Neuronal stem cell (in vitro differentiated cells): Measurements from ENCODE around the gene LSP1.

Experiments used
- DNase-seq: peaks from one replicate; pipeline ENCODE4 v3.0.0-alpha.2; 2013; ENCODE audit warnings: low spot score
- H2AFZ ChIP-seq: one replicate; pipeline ENCODE4 v1.6.1; 2013; ENCODE audit warnings: mild to moderate bottlenecking, low read length, inconsistent platforms
- H2AK5ac ChIP-seq: 2 replicates; pipeline ENCODE4 v1.6.1; 2013; ENCODE audit warnings: low read depth, mild to moderate bottlenecking, inconsistent platforms, low read length, moderate library complexity, mixed read lengths
- H2BK120ac ChIP-seq: 2 replicates; pipeline ENCODE4 v1.6.1; 2013; ENCODE audit warnings: low read depth, mild to moderate bottlenecking, inconsistent platforms, low read length, moderate library complexity, mixed read lengths
- H2BK12ac ChIP-seq: one replicate; pipeline ENCODE4 v1.6.1; 2013; ENCODE audit warnings: low read length, inconsistent platforms
- H2BK15ac ChIP-seq: 2 replicates; pipeline ENCODE4 v1.6.1; 2013; ENCODE audit warnings: mild to moderate bottlenecking, low read length, inconsistent platforms, mixed read lengths
- H2BK5ac ChIP-seq: one replicate; pipeline ENCODE4 v1.6.1; 2013; ENCODE audit warnings: inconsistent platforms, mild to moderate bottlenecking, low read length, moderate library complexity
- H3K14ac ChIP-seq: one replicate; pipeline ENCODE4 v1.6.1; 2013; ENCODE audit warnings: low read length, inconsistent platforms
- H3K18ac ChIP-seq: 2 replicates; pipeline ENCODE4 v1.6.1; 2013; ENCODE audit warnings: low read length, inconsistent platforms
- H3K23ac ChIP-seq: 2 replicates; pipeline ENCODE4 v1.6.1; 2013; ENCODE audit warnings: low read depth, mild to moderate bottlenecking, mixed read lengths, low read length, inconsistent platforms; ENCODE audit not compliant: poor library complexity
- H3K27ac ChIP-seq: replicated peaks from 3 replicates; pipeline ENCODE4 v1.5.1; 2013; ENCODE audit warnings: low read length, inconsistent platforms
- H3K27me3 ChIP-seq, 3 experiments: 2 replicates each; pipeline ENCODE4 v1.6.1; 2013; ENCODE audit warnings: low read length in 3 of 3, mild to moderate bottlenecking in 2 of 3, inconsistent platforms in 1 of 3, low read depth in 1 of 3, mixed read lengths in 1 of 3, moderate library complexity in 1 of 3; ENCODE audit not compliant: control insufficient read depth in 3 of 3, insufficient read depth in 3 of 3
- H3K36me3 ChIP-seq, 2 donors: replicated peaks in 1 of 2; 2 replicates each; pipeline ENCODE4 v1.6.1; 2013; ENCODE audit warnings: low read length in 2 of 2; ENCODE audit not compliant: control insufficient read depth in 2 of 2, insufficient read depth in 2 of 2
- H3K4ac ChIP-seq: 2 replicates; pipeline ENCODE4 v1.6.1; 2013; ENCODE audit warnings: inconsistent platforms, mild to moderate bottlenecking, low read length, moderate library complexity
- H3K4me1 ChIP-seq, 2 donors: 1 replicate in 1 of 2; 2 replicates in 1 of 2; pipeline ENCODE4 v1.6.1; 2013; ENCODE audit warnings: low read length in 2 of 2, low read depth in 1 of 2; ENCODE audit not compliant: control insufficient read depth in 2 of 2, insufficient read depth in 1 of 2
- H3K4me2 ChIP-seq: one replicate; pipeline ENCODE4 v1.6.1; 2013; ENCODE audit warnings: mild to moderate bottlenecking, low read length, inconsistent platforms; ENCODE audit not compliant: insufficient read depth, poor library complexity, severe bottlenecking
- H3K4me3 ChIP-seq, 2 donors: 2 replicates each; pipeline ENCODE4 v1.5.1; 2013; ENCODE audit warnings: low read length in 2 of 2, mild to moderate bottlenecking in 2 of 2, inconsistent platforms in 1 of 2, moderate library complexity in 1 of 2
- H3K79me1 ChIP-seq: one replicate; pipeline ENCODE4 v1.6.1; 2013; ENCODE audit warnings: low read depth, mild to moderate bottlenecking, inconsistent platforms, low read length, moderate library complexity
- H3K9ac ChIP-seq: one replicate; pipeline ENCODE4 v1.6.1; 2013; ENCODE audit warnings: mild to moderate bottlenecking, low read depth, low read length, inconsistent platforms; ENCODE audit not compliant: poor library complexity
- H3K9me3 ChIP-seq, 2 donors: replicated peaks in 1 of 2; 2 replicates each; pipeline versions ENCODE3 to v1.6.1; 2013; ENCODE audit warnings: low read length in 2 of 2, mild to moderate bottlenecking in 2 of 2, inconsistent platforms in 1 of 2, low read depth in 1 of 2, mixed read lengths in 1 of 2, moderate library complexity in 1 of 2; ENCODE audit not compliant: control insufficient read depth in 2 of 2, insufficient read depth in 1 of 2
- H4K8ac ChIP-seq: one replicate; pipeline ENCODE4 v1.6.1; 2013; ENCODE audit warnings: low read depth, mild to moderate bottlenecking, inconsistent platforms, low read length, moderate library complexity
- H4K91ac ChIP-seq: one replicate; pipeline ENCODE4 v1.6.1; 2013; ENCODE audit warnings: low read length, low read depth, mild to moderate bottlenecking, inconsistent platforms; ENCODE audit not compliant: poor library complexity
- WGBS, 2 donors: extraction: QIAGEN DNeasy Blood & Tissue Kit; methylation state at CpG; one replicate each; pipeline ENCODE4 v1.1.7; 2013; ENCODE audit warnings: missing lambda C conversion rate in 2 of 2, mixed read lengths in 1 of 2; ENCODE audit not compliant: insufficient read length in 2 of 2, insufficient replicate concordance in 1 of 2; ENCODE audit errors: extremely low coverage in 2 of 2; 5-methylcytosine and 5-hydroxymethylcytosine counted together

LSP1 gene

GRCh38 chr11:1918436-1919315, 65.8 kb downstream of the LSP1 start:
- DNase-seq: no peak
- H3K4me3 ChIP-seq: no peak overlapping the region
- peak overlapping the region; percentile 44 for H2BK5ac ChIP-seq
- peaks cover 2 to 4% of the 10 kb centered on the region in 2 donors for H3K4me1 ChIP-seq
- H2BK15ac ChIP-seq: peak overlapping the region; percentile 88
- no peaks in the 10 kb centered on the region for H3K36me3 ChIP-seq
- H3K23ac ChIP-seq: no peak overlapping the region
- no peak overlapping the region for H3K27ac ChIP-seq
- H2AFZ ChIP-seq: no peak overlapping the region
- peaks cover 0 to 6% (median 0%) of the 10 kb centered on the region in 3 experiments for H3K27me3 ChIP-seq
- H3K14ac ChIP-seq: peak overlapping the region; percentile 87
- H3K18ac ChIP-seq: peak overlapping the region; percentile 83
- WGBS, 2 donors: no CpG with 5 or more reads among the region's 29 CpGs
- no peaks in the 10 kb centered on the region for H3K9me3 ChIP-seq
- no peak overlapping the region for H4K8ac ChIP-seq
- no peaks in the 10 kb centered on the region for H3K79me1 ChIP-seq
- peak overlapping the region; percentile 71 for H3K4ac ChIP-seq
- H2BK120ac ChIP-seq: peak overlapping the region; percentile 78
- no peak overlapping the region for H3K4me2 ChIP-seq
- no peak overlapping the region for H4K91ac ChIP-seq
- H3K9ac ChIP-seq: no peak overlapping the region
- H2BK12ac ChIP-seq: peak overlapping the region; percentile 97
- H2AK5ac ChIP-seq: peak overlapping the region; percentile 98

GRCh38 chr11:1919391-1920127, 66.7 kb downstream of the LSP1 start, which contains the start of gene TNNT3:
TNNT3 (plus strand) TSS chr11:1919703; CDS start chr11:1922875, 3,172 bp downstream.
- Histone ChIP-seq H3K4ac (peak within 1 kb of the TSS; percentile 71), H4K8ac (peak within 1 kb of the TSS; percentile 92), H3K27ac (no peak within 1 kb of the TSS), H3K4me1 (peaks cover 2 to 4% of the 10 kb centered on the region in 2 donors), H3K23ac (peak within 1 kb of the TSS; percentile 91), H3K9ac (peak within 1 kb of the TSS; percentile 21), H2AK5ac (peak within 1 kb of the TSS; percentile 98), H2BK5ac (peak within 1 kb of the TSS; percentile 75), H3K18ac (peak within 1 kb of the TSS; percentile 85), H2BK15ac (peak within 1 kb of the TSS; percentile 88), H3K9me3 (no peaks in the 10 kb centered on the region), H3K14ac (peak within 1 kb of the TSS; percentile 87), H3K4me3 (no peak within 1 kb of the TSS), H2BK120ac (peak within 1 kb of the TSS; percentile 78), H2BK12ac (peak within 1 kb of the TSS; percentile 53), H3K27me3 (peaks cover 0 to 6% (median 0%) of the 10 kb centered on the region in 3 experiments), H4K91ac (no peak within 1 kb of the TSS), H3K79me1 (no peaks in the 10 kb centered on the region), H2AFZ (no peak within 1 kb of the TSS), H3K36me3 (no peaks in the 10 kb centered on the region), H3K4me2 (no peak within 1 kb of the TSS)
- DNase-seq: no peak
- no CpG with 5 or more reads among the region's 31 CpGs for WGBS, 2 donors

DNA sequence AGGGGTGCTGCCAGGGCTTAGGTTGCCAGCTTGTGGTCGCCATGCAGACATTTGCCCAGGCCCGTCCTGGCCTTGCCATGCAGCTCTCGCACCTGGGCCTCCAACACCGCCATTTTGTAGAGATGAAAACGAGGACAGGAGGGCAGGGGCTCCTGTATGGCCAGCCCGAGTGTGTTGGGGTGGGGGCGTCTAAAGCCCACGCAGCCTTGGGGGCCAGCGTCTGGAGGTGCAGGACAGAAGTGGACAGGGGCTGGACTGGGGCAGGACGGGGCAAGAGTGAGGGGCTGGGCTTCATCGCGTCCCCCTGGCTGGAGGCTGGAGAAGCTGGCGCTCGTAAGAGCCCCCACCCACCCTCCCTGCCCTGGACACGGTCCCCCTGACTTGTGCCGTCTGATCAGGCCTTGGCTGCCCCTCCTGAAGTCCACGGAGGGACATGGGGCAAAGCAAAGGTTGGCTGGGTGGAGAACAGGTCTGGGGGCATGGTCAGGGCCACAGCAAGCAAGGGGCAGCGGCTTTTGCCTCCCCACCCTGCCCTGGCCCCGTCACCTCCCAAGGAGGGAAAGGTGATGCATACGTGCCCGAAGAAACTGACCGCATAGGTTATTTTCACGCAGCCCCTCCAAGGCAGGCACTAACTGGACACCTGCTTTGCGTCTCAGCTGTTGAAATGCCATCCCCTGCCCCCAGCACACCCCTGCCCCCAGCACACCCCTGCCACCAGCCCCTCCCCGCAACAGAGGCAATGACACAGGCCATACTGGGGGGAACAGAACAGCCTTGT, 67.4 kb downstream of the LSP1 start:
- H3K36me3 ChIP-seq: no peaks in the 10 kb centered on the region
- H3K4me1 ChIP-seq: peaks cover 2 to 4% of the 10 kb centered on the region in 2 donors
- H3K27ac ChIP-seq: no peak overlapping the region
- WGBS, 2 donors: no CpG with 5 or more reads among the region's 25 CpGs
- no peaks in the 10 kb centered on the region for H3K9me3 ChIP-seq
- H3K4me3 ChIP-seq: no peak overlapping the region
- peak overlapping the region; percentile 75 for H2BK15ac ChIP-seq
- H3K14ac ChIP-seq: peak overlapping the region; percentile 8
- peak overlapping the region; percentile 75 for H2BK5ac ChIP-seq
- peaks cover 0 to 6% (median 0%) of the 10 kb centered on the region in 3 experiments for H3K27me3 ChIP-seq
- peak overlapping the region; percentile 92 for H4K8ac ChIP-seq
- peak overlapping the region; percentile 91 for H3K23ac ChIP-seq
- H3K79me1 ChIP-seq: no peaks in the 10 kb centered on the region
- H3K9ac ChIP-seq: peak overlapping the region; percentile 21
- H2BK120ac ChIP-seq: no peak overlapping the region
- H2BK12ac ChIP-seq: peak overlapping the region; percentile 46
- no peak overlapping the region for H3K4ac ChIP-seq
- DNase-seq: no peak
- no peak overlapping the region for H3K4me2 ChIP-seq
- peak overlapping the region; percentile 38 for H3K18ac ChIP-seq
- H2AK5ac ChIP-seq: peak overlapping the region; percentile 74
- H2AFZ ChIP-seq: no peak overlapping the region
- no peak overlapping the region for H4K91ac ChIP-seq
